Measurements from ENCODE around the gene PHF21B. TPM values are rescaled to one million over a fixed set of nuclear protein-coding genes. Genes with fewer than 3 reads are reported as not detected.

Gene PHF21B
- total and polyA plus RNA-seq, 7 donors, result 0.13 to 0.66 (median 0.28) TPM; not detected in 4

DNA sequence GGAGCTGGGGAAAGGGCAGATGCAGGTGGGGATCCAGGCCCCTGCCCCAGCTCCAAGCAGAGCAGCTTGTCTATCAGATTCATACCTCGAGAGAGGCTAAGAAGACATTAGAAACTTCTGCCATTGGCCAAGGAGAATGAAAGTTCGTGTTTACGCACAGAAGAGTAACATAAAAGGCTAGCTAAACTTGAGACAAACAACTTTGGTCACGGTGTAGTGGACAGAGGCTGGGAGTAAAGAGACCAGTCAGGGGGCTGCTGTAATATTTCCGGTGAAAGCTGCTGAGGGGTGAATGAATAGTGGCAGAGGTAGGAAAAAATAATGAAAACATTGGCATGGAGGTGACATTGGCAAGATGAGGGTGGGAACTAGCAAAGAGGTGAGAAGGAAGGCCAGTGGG lies 22.9 kb downstream of the PHF21B start:
- 82 to 86% methylated on average over 5 of the region's 5 CpGs for WGBS, 2 donors
- Histone ChIP-seq H3K36me3 (no peaks in the 10 kb centered on the region), H3K27me3 (peaks cover 0 to 13% (median 0%) of the 10 kb centered on the region in 3 donors), H3K9me3 (no peaks in the 10 kb centered on the region), H3K4me3 (no peak overlapping the region), H3K4me1 (no peaks in the 10 kb centered on the region), H3K27ac (no peak overlapping the region)
- TF ChIP-seq POLR2AphosphoS5 (IDR thresholded peaks at IDR 0.05) (no peak), EP300 (IDR thresholded peaks at IDR 0.05) (no peak), POLR2A (IDR thresholded peaks at IDR 0.05) (no peak)
- TF ChIP-seq, protein P1, sequence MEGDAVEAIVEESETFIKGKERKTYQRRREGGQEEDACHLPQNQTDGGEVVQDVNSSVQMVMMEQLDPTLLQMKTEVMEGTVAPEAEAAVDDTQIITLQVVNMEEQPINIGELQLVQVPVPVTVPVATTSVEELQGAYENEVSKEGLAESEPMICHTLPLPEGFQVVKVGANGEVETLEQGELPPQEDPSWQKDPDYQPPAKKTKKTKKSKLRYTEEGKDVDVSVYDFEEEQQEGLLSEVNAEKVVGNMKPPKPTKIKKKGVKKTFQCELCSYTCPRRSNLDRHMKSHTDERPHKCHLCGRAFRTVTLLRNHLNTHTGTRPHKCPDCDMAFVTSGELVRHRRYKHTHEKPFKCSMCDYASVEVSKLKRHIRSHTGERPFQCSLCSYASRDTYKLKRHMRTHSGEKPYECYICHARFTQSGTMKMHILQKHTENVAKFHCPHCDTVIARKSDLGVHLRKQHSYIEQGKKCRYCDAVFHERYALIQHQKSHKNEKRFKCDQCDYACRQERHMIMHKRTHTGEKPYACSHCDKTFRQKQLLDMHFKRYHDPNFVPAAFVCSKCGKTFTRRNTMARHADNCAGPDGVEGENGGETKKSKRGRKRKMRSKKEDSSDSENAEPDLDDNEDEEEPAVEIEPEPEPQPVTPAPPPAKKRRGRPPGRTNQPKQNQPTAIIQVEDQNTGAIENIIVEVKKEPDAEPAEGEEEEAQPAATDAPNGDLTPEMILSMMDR (IDR thresholded peaks at IDR 0.05), result no peak
- no peak for DNase-seq
- intact Hi-C loops (cut with DNase I), result no loop called here

DNA sequence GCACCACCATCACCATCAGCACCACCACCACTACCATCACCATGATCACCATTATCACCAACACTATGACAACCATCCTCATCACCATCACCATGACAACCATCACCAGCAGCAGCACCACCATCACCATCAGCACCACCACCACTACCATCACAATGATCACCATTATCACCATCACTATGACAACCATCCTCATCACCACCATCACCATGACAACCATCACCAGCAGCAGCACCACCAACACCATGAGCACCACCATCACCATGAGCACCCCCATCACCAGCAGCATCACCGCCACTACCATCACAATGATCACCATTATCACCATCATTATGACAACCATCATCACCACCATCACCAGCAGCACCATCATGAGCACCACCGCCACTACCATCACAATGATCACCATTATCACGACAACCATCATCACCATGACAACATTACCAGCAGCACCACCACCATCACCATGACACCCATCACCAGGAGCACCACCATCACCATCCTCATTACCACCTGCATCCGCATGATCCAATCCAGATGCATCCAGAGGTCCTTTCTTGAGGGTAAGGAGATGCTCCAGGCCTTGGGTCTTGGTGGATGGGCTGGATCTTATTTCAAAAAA lies 23.8 kb downstream of the PHF21B start:
- Histone ChIP-seq H3K9me3 (no peaks in the 10 kb centered on the region), H3K27me3 (peaks cover 0 to 6% (median 0%) of the 10 kb centered on the region in 3 donors), H3K4me3 (no peak overlapping the region), H3K36me3 (no peaks in the 10 kb centered on the region), H3K4me1 (no peaks in the 10 kb centered on the region), H3K27ac (no peak overlapping the region)
- 78 to 97% methylated on average over 4 of the region's 4 CpGs for WGBS, 2 donors
- intact Hi-C loops (cut with DNase I), result no loop called here
- TF ChIP-seq EP300 (IDR thresholded peaks at IDR 0.05), result no peak
- no peak for TF ChIP-seq POLR2AphosphoS5 (IDR thresholded peaks at IDR 0.05)
- TF ChIP-seq, protein P1 (IDR thresholded peaks at IDR 0.05), result no peak
- no peak for TF ChIP-seq POLR2A (IDR thresholded peaks at IDR 0.05)
- no peak for DNase-seq

DNA sequence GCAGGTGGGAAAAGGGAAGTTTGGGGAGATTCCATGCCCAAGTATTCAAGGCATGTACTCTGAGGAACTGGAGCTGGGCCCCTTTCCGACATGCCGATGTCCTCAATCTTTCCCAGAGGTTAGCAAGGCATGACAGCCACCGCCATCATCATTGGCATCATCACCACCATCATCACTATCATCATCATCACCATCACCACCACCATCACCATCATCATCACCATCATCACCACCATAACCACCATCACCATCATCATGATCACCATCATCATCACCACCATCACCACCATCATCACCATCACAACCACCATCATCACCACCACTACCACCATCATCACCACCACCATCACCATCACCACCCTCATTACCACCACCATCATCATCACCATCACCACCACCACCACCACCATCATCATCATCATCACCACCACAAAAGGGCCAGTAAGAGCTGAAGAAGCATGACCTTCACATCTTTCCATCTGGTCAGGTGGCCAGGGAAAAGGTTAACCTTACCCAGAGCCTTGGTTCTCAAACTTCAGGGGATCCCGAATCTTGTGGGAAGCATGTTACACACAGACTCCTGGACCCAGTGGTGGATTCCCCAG lies 25.8 kb downstream of the PHF21B start:
- Histone ChIP-seq H3K4me1 (no peaks in the 10 kb centered on the region), H3K27ac (no peak overlapping the region), H3K9me3 (no peaks in the 10 kb centered on the region), H3K36me3 (no peaks in the 10 kb centered on the region), H3K4me3 (no peak overlapping the region), H3K27me3 (peaks cover 0 to 16% (median 0%) of the 10 kb centered on the region in 3 donors)
- no peak for DNase-seq
- TF ChIP-seq, protein P1 (IDR thresholded peaks at IDR 0.05), result no peak
- TF ChIP-seq POLR2A (IDR thresholded peaks at IDR 0.05) (no peak), EP300 (IDR thresholded peaks at IDR 0.05) (no peak), POLR2AphosphoS5 (IDR thresholded peaks at IDR 0.05) (no peak)
- intact Hi-C loops (cut with DNase I), result no loop called here
- WGBS, 2 donors, result 93 to 94% methylated on average over 4 of the region's 4 CpGs

DNA sequence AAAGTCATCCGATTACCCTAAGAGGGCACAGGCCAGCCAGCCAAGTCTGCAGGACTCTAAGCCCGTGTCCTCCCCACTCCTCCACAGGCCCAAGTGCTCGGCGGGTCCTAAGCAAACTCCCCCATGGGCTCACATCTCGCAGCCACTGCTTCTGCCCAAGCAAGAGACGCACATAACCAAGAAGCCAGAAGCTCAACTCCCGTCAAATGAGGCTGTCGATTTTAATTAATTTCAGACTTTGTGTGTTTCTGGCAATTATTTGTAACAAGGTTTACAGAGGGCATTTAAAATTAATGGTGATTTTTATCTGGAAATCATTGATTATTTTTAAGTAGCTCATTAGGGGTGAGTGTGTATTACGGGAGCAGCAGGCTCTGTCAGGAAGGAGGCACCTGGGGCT lies 27.4 kb downstream of the PHF21B start:
- intact Hi-C loops (cut with DNase I), result no loop called here
- no peak for DNase-seq
- H3K4me1 ChIP-seq, result no peaks in the 10 kb centered on the region
- WGBS, 2 donors, result 83 to 86% methylated on average over 9 of the region's 9 CpGs
- no peaks in the 10 kb centered on the region for H3K36me3 ChIP-seq
- no peaks in the 10 kb centered on the region for H3K9me3 ChIP-seq
- peaks cover 0 to 16% (median 0%) of the 10 kb centered on the region in 3 donors for H3K27me3 ChIP-seq
- no peak overlapping the region for H3K4me3 ChIP-seq
- no peak overlapping the region for H3K27ac ChIP-seq
- no peak for TF ChIP-seq POLR2A (IDR thresholded peaks at IDR 0.05)
- TF ChIP-seq POLR2AphosphoS5 (IDR thresholded peaks at IDR 0.05), result no peak
- TF ChIP-seq, protein P1 (IDR thresholded peaks at IDR 0.05), result no peak

All from sigmoid colon (tissue), 7 donors.